CD4-positive, alpha-beta T cell treated with Interferon alpha-2 for 1 hour (primary cell): ENCODE measurements around the gene BABAM2.
A peak's percentile ranks its signal among the peaks of the same experiment; 100 is the strongest.

Experiments used
- DNase-seq, 2 donors: peaks; one replicate each; pipeline ENCODE4 v3.0.0-alpha.2; 2020 to 2022

BABAM2 gene

GRCh38 chr2:27912512-27912911, 22.0 kb downstream of the BABAM2 start:
- no peak for DNase-seq

DNA sequence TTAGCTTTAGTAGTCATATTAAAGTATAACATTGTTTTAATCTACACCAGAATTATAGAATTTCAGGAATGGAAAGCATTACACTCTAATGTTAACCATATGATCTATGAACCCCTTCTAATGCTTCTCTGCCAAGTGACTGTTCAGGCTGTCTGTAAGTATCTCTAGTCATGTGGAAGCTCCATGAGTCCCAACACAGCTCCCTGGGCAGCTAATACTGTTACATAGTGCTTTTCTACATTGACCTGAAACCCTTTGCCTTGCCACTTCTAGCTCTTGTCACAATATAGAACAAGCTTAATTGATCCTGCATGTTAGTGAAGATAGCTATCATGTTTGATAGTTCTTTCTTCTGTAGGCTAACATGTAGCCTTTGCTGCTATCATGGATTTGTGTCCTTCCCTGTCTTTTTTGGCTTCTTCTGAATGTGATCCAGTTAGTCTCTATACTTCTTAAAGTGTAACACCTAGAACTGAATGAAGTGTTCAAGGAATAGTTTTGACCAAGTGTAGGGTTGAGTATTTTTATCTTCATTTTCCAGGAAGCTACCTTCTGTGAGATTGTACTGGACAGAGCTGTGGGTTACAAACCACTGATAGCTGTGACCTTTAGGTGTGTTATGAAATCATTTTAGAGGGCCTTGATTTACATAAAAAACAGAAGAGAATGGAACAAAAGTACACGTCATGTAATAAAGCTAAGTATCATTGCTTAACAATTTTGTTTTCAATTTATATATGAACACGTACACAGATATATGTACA, 23.7 kb downstream of the BABAM2 start:
- no peak for DNase-seq

GRCh38 chr2:27914805-27915175, 24.3 kb downstream of the BABAM2 start:
- DNase-seq: no peak

- DNase-seq: no peak
Measured at GRCh38 chr2:27915191-27915590, 24.7 kb downstream of the BABAM2 start.

DNA sequence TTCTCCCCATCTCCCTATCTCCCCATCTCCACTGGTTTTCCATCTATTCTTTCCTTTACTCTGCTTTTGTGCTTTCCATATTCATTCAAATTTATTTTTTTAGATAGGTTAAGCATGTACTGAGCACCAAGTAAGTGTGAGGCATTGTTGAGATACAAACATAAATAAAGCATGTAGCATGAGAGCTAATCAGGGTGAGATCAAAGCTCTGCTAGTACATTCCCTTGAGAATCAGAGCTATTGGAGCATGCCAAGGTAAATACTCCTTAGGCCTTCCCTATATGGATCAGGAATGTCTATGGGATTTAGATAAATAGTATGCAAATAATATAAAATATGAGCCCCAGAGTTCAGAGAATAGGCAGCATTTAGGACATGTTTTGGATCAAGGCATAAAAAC, 25.3 kb downstream of the BABAM2 start:
- no peak for DNase-seq

DNA sequence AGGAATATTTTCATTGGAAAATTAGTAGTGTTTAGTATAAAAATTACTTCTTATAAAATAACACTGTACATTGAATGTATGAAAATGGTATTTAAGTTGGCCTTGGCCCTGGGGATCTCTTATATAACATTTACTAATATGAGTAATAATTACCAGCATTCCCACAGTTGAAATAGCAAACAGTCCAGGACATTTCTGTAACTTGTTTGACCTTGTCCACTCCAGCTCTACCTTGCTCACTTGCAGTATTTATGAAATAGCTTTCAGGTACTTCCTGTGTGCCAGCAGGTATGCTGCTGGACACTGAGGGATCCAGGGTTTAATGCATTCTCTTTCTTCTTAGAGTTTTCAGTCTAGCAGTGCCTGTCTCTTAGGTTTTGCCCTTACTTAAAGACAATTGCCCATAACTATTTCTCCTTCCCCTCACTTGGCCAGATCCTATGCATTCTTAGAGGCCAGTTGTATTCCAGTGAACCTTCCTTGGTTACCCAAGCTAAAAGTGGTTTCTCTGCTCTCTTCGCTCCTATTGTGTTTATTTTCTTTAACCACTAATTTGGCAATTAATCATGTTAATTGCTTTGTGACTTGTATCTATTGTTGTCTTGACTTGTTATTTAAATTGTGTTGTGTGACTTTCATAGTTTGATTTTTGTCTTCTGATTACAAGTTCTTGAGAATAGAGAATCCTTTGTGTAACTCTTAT, 25.9 kb downstream of the BABAM2 start:
- no peak for DNase-seq

DNA sequence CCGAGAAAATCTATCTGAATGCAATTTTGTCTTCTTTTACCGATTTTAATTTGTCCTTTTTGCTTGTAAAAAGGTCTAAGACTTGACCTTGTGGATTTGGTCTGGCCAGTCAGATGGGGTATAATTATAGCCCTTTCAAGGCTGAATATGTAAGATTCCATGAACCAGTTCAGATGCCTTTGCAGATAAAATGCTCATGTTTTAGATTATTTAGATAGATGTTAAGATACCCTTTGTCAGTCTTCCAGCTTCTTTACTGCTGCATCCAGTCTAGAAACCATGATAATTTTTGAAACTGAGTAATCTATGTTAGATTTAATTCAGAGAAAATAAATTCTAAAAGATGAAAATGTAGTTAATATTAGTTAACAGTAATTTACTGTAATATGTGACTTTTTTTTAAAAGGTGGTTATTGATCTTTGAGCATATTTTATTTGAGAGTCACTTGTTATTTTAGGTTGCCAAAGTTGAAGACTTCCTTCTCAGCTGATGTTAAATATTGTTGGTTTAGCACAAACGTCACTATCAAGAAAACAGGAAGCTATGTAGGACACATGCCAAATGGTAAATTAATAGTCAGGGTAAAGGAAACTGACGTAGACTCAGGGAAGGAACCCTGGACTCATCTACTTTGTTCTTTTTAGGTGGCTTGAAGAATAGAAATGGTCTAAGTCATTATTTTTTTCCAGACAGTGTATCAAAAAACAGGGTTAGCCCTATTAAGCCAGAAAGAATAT, 29.8 kb downstream of the BABAM2 start:
- DNase-seq: peak; percentile 19 to 83

- no peak for DNase-seq
Measured at GRCh38 chr2:27921424-27921823, 30.9 kb downstream of the BABAM2 start.

DNA sequence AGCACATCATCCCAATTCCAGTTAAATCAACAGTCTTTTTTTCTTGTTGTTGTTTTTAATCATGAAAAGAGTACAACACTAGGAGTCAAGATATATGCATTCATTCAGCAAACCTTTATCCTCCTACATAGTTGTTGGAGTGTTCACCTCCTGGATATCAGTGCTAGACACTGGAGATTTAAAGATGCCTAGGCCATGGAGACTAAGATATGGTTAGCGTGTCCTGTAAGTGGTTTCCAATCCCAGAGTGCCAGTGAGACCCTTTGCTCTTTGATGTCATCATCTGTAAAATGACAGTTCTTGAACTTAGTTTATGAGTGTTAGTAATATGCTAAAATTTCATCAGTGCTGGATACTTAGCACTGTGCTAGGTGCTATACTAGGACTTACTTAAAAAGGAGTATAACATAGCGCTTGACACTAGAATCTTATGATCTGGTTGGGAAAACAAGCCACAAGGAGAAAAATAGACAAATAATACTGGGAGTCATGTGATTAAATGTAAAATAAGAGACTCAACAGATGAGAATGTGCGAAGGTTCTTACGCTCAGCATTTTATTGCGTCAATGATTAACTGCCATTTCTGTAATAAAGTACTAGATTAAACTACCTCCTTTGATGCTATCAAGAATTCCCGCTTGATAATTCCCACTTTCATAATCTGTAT, 31.5 kb downstream of the BABAM2 start:
- no peak for DNase-seq

DNA sequence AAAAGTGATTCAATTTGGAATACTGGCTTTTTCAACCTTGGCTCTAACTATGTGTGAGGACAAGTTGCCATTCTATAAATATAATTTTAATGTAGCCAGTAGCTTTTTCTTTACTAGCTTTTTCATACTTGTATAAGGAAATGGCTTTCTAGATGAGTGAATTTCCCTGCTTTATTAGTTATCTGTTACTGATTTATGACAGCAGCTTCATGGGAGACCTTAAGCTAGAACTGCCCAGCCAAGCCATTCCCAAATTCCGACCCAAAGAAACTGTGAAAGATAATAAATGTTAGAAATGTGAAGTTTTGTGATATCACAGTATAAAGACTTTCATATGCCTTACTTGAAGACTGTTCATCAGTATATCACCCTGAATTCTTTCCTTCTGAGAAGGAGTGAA, 32.3 kb downstream of the BABAM2 start:
- DNase-seq: no peak

- DNase-seq: no peak
Measured at GRCh38 chr2:27925766-27926472, 35.4 kb downstream of the BABAM2 start.

DNA sequence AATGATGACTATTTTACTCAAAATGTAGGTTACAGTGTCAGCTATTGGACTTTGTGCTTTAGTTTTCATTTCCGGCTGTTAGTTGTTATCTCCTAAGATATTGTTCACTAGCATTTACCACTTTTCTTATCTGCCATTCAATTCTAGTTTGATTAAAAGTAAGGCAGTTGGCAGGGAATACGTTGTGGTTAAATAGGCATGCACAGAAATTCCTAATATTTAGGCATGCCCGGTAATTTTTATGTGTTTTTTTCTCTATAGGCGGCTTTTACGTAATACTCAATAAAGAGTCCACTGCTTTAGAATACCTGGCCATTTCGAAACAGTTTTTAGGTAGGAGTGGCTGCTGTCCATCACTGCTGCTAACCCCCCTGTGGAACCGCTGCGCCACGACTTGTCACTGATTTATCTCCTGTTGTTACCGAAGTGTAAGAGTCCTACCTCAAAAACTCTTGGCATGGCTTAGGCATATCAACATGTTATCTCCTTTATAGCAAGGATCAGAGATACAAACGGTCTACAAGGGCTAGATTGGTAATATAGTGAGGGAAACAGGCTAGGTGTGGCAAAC, 39.5 kb downstream of the BABAM2 start:
- no peak for DNase-seq

DNA sequence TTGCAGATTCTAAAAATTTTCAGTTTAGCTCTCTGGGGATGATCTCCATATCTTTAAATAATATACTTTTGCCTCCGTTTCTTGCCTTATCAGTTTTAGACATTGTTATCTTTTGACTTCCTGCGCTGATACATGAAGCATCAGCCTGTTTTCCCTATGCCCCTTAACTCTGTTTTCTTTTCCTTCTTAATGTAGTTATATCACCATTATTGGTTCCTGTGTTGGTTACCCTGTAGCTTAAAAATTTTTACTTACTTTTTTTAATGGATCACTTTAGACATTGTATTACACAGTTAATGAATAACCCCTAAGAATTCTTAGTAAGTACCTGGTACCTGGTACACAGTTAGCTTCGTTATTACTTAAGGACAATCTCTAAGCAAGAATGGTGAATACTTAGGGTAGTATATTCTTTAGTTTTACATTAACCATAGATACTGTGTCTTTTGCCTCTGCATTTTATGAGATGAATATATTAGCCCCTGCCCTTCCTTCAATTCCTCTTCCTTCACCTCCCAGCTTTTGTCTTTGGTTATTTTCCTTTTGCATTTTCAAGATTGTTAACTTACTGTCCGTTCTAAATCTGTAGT, 40.9 kb downstream of the BABAM2 start:
- no peak for DNase-seq

DNA sequence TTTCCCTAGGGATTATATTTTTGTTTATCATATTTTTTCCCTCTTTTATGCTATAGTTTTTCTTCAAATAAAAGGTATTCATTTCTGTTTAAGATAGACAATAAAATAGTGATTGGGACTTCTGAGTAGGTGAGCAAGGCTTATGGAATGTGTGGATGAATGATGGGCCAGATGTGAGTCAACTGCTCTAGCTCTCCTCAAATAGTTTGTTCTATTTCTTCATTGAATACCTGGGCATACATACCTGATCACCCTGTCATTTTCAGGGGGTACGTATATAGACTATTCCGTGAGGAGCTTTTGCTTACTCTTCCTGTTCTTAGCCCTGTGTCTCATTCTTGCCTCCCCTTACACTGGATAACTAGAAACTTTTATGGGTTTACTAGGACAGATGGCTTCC, 41.9 kb downstream of the BABAM2 start:
- DNase-seq: no peak

DNA sequence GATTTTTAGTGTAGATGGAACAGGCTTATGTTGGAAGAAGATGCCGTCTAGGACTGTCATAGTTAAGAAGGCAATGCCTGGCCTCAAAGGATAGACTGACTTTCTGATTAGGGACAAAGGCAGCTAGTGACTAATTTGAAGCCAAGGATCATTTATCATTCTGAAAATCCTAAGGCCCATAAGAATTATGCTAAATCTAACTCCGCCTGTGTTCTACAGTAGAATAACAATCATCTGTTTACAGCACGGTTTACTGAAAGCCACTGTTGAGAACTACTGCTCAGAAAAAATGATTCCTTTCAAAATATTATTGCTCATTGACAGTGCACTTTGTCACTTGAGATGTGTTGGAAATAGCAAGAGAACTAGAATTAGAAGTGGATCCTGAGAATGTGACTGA, 44.5 kb downstream of the BABAM2 start:
- no peak for DNase-seq

- DNase-seq: no peak
Measured at GRCh38 chr2:27940090-27940671, 49.7 kb downstream of the BABAM2 start.

DNA sequence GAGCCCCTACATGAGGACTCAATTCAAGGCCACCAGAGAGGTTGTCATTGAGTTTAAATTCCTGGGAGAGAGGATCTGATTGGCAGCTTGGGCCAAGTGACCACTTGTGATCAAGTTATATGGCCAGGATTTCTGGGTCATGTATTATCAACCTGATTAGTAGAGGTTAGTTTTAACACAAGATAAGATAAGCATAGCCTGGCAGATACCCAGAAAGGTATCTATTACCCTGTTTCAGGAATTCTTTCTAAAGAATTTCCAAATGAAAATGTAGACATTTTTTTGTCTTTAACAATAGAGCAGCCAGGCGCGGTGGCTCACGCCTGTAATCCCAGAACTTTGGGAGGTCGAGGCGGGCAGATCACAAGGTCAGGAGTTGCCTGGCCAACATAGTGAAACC, 50.5 kb downstream of the BABAM2 start:
- DNase-seq: no peak

- DNase-seq: no peak
Measured at GRCh38 chr2:27942612-27943547, 52.4 kb downstream of the BABAM2 start.

DNA sequence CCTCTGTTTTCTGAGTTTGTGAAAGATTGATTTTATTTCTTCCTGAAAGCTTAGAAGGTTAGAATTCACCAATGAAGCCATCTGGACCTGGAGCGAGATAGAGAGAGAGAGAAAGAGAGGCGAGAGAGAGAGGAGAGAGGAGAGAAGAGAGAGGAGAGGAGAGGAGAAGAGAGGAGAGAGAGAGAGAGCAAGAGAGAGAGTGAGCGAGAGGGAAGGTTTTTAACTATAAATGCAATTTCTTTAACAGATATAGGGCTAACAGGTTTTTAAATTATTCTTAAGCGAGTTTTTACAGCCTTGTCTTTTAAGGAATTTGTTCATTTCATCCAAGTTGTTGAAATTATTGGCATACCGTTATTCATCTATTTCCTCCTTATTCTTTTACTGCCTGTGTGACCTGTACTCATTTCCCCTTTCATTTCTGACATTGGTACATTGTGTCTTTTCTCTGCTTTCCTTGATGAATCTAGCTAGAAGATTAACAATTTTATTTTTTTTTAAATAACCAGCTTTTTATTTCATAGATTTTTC, 56.1 kb downstream of the BABAM2 start:
- DNase-seq: no peak

- no peak for DNase-seq
Measured at GRCh38 chr2:27952070-27952469, 61.5 kb downstream of the BABAM2 start.
